Left lung (tissue), 10 donors: ENCODE data around the gene DPM1. TPM values are rescaled to one million over a fixed set of nuclear protein-coding genes. Genes with fewer than 3 reads are reported as not detected.

ENCODE experiments used
- ATAC-seq: fragments of 200-7000 bp; cut with Tn5 transposase; one replicate; pipeline ENCODE4 v1.9.1; 2020; ENCODE audit warnings: moderate library complexity
- DNase-seq, 4 donors: peaks; one replicate each; pipeline ENCODE4 v3.0.0-alpha.2; 2013 to 2020
- H3K27ac ChIP-seq, 2 donors: fragments of 200-600 bp; sonication (generic) in 1 of 2; one replicate each; pipeline versions ENCODE4 v1.5.0 to v1.8.0; 2020 to 2021
- H3K27me3 ChIP-seq, 2 donors: fragments of 200-600 bp; sonication (generic) in 1 of 2; one replicate each; pipeline versions ENCODE4 v1.5.0 to v1.8.0; 2020 to 2021
- H3K36me3 ChIP-seq, 2 donors: fragments of 200-600 bp; sonication (generic) in 1 of 2; one replicate each; pipeline versions ENCODE4 v1.5.0 to v1.8.0; 2020 to 2021
- H3K4me1 ChIP-seq, 2 donors: fragments of 200-600 bp; one replicate each; pipeline ENCODE4 v1.8.0; 2021
- H3K4me3 ChIP-seq, 2 donors: fragments of 200-600 bp; sonication (generic) in 1 of 2; one replicate each; pipeline versions ENCODE4 v1.5.0 to v1.8.0; 2020 to 2021; ENCODE audit warnings: mild to moderate bottlenecking in 1 of 2
- H3K9me3 ChIP-seq, 2 donors: fragments of 200-600 bp; sonication (generic) in 1 of 2; one replicate each; pipeline versions ENCODE4 v1.5.0 to v1.8.0; 2020 to 2021
- intact Hi-C, 2 donors: fragments of 100-400 bp; cut with DNase I; formaldehyde crosslinking; loops; one replicate each; pipeline versions ENCODE4 v1.11.2 to v1.14.2; 2022
- polyA plus RNA-seq, 6 donors: library from polyadenylated mRNA; unstranded; fragments of 120-200 nt; gene quantifications; one replicate each; pipeline ENCODE4 v1.2.1, GENCODE V29; 2013; ENCODE audit not compliant: insufficient read length in 6 of 6
- total RNA-seq, 2 donors: library from RNA; stranded (reverse); fragmentation: NEBNext Ultra II Directional; extraction: Animal tissue kit (Norgen Biotek cat#: 25700); gene quantifications; one replicate each; pipeline ENCODE4 v1.2.1, GENCODE V29; 2021
- TF ChIP-seq, protein P1 (sequence below), 2 donors: fragments of 200-600 bp; sonication (generic) in 1 of 2; IDR thresholded peaks; one replicate each; pipeline versions ENCODE4 v1.5.0 to v1.8.0; 2021; ENCODE audit warnings: antibody characterized with exemption in 2 of 2
- donor health status: DM: no; HTN: yes; CAD: no.
- donor health status: DM: no; HTN: no; CAD: no.

Gene DPM1
- total and polyA plus RNA-seq, 8 donors, result 31.9 to 63.3 (median 56.4) TPM

DNA sequence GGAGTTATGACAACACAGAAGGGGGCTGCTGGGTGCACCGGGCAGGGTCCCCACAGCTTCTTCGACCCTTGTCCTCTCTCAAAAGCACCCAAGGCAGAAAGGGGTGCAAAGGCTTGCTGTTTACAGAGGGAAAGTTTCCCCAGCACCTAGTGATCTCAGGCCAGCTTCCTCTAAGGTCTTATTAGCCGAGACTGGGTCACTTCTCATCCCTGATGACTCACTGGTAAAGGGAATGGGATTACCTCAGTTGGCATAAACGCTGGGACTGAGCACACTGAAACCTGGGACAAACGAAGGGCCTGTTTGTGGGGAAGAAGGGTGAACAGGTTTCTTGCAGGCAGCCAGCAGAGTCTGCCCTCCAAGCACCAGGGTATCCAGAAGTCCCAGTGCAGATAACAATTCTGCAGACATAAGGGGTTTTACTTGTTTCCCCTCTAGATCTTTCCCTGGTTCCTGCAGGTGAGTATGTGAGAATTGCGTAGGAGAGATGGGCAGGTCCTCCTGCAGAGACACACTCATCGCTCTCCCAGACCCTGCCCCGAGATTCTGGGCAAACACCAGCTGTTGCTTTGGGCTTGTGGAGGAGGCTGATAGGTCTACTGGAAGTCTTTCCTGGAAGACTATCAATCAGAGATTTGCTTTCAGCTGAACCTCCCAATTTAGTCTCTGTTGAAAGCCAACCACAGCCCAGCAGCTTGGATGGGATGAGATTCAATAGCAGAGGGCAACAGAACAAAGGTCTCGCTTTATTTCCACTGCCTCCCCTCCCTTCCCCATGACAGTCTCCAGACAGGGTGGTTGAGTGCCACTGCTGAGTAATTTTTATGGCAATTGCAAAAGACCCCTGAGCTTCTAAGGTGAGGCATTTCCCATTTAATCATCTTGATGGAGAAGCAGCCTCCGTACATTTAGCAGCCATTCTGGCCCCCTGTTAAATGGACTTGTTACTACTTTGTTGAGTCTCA is 38.9 kb upstream of the DPM1 start:
- H3K36me3 ChIP-seq, result no peaks in the 10 kb centered on the region
- H3K27ac ChIP-seq, result no peak overlapping the region
- TF ChIP-seq, protein P1, sequence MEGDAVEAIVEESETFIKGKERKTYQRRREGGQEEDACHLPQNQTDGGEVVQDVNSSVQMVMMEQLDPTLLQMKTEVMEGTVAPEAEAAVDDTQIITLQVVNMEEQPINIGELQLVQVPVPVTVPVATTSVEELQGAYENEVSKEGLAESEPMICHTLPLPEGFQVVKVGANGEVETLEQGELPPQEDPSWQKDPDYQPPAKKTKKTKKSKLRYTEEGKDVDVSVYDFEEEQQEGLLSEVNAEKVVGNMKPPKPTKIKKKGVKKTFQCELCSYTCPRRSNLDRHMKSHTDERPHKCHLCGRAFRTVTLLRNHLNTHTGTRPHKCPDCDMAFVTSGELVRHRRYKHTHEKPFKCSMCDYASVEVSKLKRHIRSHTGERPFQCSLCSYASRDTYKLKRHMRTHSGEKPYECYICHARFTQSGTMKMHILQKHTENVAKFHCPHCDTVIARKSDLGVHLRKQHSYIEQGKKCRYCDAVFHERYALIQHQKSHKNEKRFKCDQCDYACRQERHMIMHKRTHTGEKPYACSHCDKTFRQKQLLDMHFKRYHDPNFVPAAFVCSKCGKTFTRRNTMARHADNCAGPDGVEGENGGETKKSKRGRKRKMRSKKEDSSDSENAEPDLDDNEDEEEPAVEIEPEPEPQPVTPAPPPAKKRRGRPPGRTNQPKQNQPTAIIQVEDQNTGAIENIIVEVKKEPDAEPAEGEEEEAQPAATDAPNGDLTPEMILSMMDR (IDR thresholded peaks at IDR 0.05), result no peak
- H3K4me1 ChIP-seq, result no peaks in the 10 kb centered on the region
- no peak overlapping the region for H3K4me3 ChIP-seq
- ATAC-seq (no peak), DNase-seq (no peak)
- peaks cover 0 to 50% of the 10 kb centered on the region in 2 donors for H3K27me3 ChIP-seq
- intact Hi-C loops, result loop anchor here in 1 of 2 donors (5.0 kb wide), 1 partner anchor 300 kb away; no protein-coding TSS in a partner anchor
- no peaks in the 10 kb centered on the region for H3K9me3 ChIP-seq

DNA sequence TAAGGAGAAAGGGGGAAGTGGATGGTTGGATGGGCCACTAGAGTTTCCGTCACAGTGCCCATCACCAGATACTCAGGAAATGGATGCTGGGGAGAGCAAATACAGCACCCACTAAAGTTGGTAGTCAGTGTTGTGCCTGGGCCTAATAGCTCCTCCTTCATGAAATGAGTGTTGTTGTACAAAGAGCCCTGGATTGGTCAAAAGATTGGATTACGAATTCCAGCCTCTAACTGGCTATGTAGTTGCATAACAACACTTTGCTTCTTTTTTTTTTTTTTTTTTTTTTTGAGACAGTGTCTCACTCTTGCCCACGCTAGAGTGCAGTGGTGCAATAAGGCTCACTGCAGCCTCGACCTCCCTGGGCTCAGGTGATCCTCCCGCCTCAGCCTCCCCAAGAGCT is 37.2 kb upstream of the DPM1 start:
- no peaks in the 10 kb centered on the region for H3K36me3 ChIP-seq
- peaks cover 0 to 49% of the 10 kb centered on the region in 2 donors for H3K27me3 ChIP-seq
- TF ChIP-seq, protein P1 (IDR thresholded peaks at IDR 0.05), result no peak
- H3K4me3 ChIP-seq, result no peak overlapping the region
- DNase-seq (no peak), ATAC-seq (no peak)
- no peaks in the 10 kb centered on the region for H3K4me1 ChIP-seq
- intact Hi-C loops, result loop anchor here in 1 of 2 donors (5.0 kb wide), 1 partner anchor 302 kb away; no protein-coding TSS in a partner anchor
- no peaks in the 10 kb centered on the region for H3K9me3 ChIP-seq
- H3K27ac ChIP-seq, result no peak overlapping the region

DNA sequence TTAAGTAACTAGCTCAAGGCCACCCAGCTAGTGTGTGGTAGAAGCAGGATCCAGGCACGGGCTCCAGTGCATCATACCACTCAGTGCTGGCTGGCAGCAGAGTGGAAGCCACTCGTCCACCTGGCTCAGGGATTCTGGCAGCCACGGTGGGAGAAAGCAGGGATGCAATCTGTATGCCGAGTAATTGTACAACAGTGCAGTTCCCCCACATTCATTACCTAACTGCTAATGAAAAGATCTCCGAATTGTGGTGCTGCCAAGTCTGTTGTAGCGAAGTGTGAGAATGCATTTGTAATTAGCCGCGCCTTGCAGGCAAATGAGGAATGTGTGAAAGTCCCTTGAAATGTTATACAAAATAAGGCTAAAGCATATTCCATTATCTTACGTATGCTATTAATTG is 35.5 kb upstream of the DPM1 start:
- H3K4me1 ChIP-seq, result no peaks in the 10 kb centered on the region
- H3K9me3 ChIP-seq, result no peaks in the 10 kb centered on the region
- H3K27me3 ChIP-seq, result peaks cover 0 to 40% of the 10 kb centered on the region in 2 donors
- TF ChIP-seq, protein P1 (IDR thresholded peaks at IDR 0.05), result no peak
- ATAC-seq (no peak), DNase-seq (no peak)
- H3K4me3 ChIP-seq, result no peak overlapping the region
- H3K36me3 ChIP-seq, result no peaks in the 10 kb centered on the region
- intact Hi-C loops, result loop anchor here in 1 of 2 donors (5.0 kb wide), 1 partner anchor 313 kb away; no protein-coding TSS in a partner anchor
- H3K27ac ChIP-seq, result no peak overlapping the region

DNA sequence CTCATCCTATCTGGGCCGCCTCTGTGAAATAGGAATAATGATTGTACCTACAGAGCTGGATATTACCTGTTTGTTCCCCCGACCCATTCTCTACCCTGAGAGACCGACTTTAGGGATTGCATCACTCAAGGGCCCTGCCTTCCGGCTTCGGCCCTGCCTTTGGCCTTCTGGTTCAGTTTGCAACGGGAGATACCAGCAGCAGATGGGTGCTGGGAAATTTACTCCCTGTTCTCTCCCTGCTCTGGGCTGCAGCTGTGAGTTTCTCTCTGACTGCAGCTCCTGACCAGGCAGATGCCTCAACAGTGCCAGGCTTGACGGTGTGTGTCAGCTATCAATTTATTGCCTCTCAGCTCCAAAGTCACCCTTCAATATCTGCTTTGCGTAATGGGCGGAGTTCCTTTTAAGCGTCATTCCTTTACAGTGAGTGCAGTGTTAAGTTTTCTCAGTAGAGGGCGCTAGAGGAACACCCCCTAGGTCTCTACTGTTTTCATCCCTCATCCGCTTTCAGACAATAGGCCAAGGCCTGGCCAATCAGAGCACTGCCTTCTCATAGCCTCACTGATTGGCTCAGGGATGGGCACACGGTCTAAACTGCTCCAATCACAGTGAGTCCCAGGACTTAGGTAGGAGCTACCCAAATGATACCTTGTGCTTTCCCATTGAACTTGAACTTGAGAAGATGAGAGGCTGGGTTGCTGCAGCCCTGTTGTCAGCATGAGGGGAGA is 34.6 kb upstream of the DPM1 start:
- intact Hi-C loops, result loop anchor here in 1 of 2 donors (5.0 kb wide), 1 partner anchor 314 kb away; no protein-coding TSS in a partner anchor
- ATAC-seq (peak; percentile 49), DNase-seq (peak in 1 of 4 donors; percentile 33)
- no peaks in the 10 kb centered on the region for H3K4me1 ChIP-seq
- no peak overlapping the region for H3K27ac ChIP-seq
- TF ChIP-seq, protein P1 (IDR thresholded peaks at IDR 0.05), result peak; percentile 16 to 37
- H3K36me3 ChIP-seq, result no peaks in the 10 kb centered on the region
- no peak overlapping the region for H3K4me3 ChIP-seq
- peaks cover 0 to 30% of the 10 kb centered on the region in 2 donors for H3K27me3 ChIP-seq
- H3K9me3 ChIP-seq, result no peaks in the 10 kb centered on the region
